IMR-90 (cell line): ENCODE results near the gene LYVE1. TPM values are rescaled to one million over a fixed set of nuclear protein-coding genes. Genes with fewer than 3 reads are reported as not detected.
A peak's percentile ranks its signal among the peaks of the same experiment; 100 is the strongest.

Experiments used
- ATAC-seq: fragments of 200-7000 bp; cut with Tn5 transposase; 2 replicates; pipeline ENCODE4 v1.9.1; 2020; ENCODE audit warnings: low read depth, mild to moderate bottlenecking, moderate library complexity
- Bru-seq: library from RNA; stranded (reverse); fragments of 400-500 nt; gene quantifications from one replicate; lab custom pipeline; 2021; lab: Mats Ljungman, UMichigan
- BruChase-seq, 2 experiments: library from RNA; stranded (reverse); fragments of 400-500 nt; gene quantifications; one replicate each; lab custom pipeline; 2021; lab: Mats Ljungman, UMichigan
- BruUV-seq: library from RNA; stranded (reverse); fragments of 400-500 nt; replicated peaks from 2 replicates; lab custom pipeline; 2021; lab: Mats Ljungman, UMichigan
- CTCF ChIA-PET: fragments of 300-600 bp; formaldehyde crosslinking; extraction: SDS; loops from one replicate; lab custom pipeline; 2021; ENCODE audit warnings: antibody characterized with exemption; lab: Yijun Ruan, JAX
- POLR2A ChIA-PET: fragments of 300-600 bp; sonication (Branson Sonifier 250); formaldehyde crosslinking; loops from one replicate; lab custom pipeline; 2022; ENCODE audit warnings: antibody characterized with exemption; ENCODE audit not compliant: unreplicated experiment; lab: Charles Lee
- DNase-seq: peaks from one replicate; pipeline ENCODE4 v3.0.0; 2013
- H2AFZ ChIP-seq: replicated peaks from 2 replicates; pipeline ENCODE3; 2013; ENCODE audit warnings: low read length, mild to moderate bottlenecking; ENCODE audit not compliant: poor library complexity
- H2AK5ac ChIP-seq: 2 replicates; pipeline ENCODE4 v1.6.1; 2013; ENCODE audit warnings: low read depth, low read length, inconsistent platforms
- H2AK9ac ChIP-seq: replicated peaks from 2 replicates; pipeline ENCODE3; 2013; ENCODE audit warnings: mild to moderate bottlenecking, low read depth, low read length, moderate library complexity; ENCODE audit not compliant: poor library complexity
- H2BK120ac ChIP-seq: 2 replicates; pipeline ENCODE4 v1.6.1; 2013; ENCODE audit warnings: low read depth, low read length, inconsistent platforms
- H2BK15ac ChIP-seq: 3 replicates; pipeline ENCODE4 v1.6.1; 2013; ENCODE audit warnings: low read depth, low read length, inconsistent platforms
- H2BK20ac ChIP-seq: 2 replicates; pipeline ENCODE4 v1.6.1; 2013; ENCODE audit warnings: low read depth, mild to moderate bottlenecking, inconsistent platforms, low read length, moderate library complexity
- H2BK5ac ChIP-seq: 2 replicates; pipeline ENCODE4 v1.6.1; 2013; ENCODE audit warnings: mild to moderate bottlenecking, low read depth, low read length, inconsistent platforms; ENCODE audit not compliant: poor library complexity, severe bottlenecking
- H3K14ac ChIP-seq: replicated peaks from 2 replicates; pipeline ENCODE4 v1.6.1; 2013; ENCODE audit warnings: low read depth, low read length, inconsistent platforms
- H3K18ac ChIP-seq: 2 replicates; pipeline ENCODE4 v1.6.1; 2013; ENCODE audit warnings: low read depth, low read length, control low read depth
- H3K23ac ChIP-seq: 2 replicates; pipeline ENCODE4 v1.6.1; 2013; ENCODE audit warnings: low read depth, low read length, inconsistent platforms
- H3K27ac ChIP-seq: 2 replicates; pipeline ENCODE4 v1.5.1; 2013; ENCODE audit warnings: mild to moderate bottlenecking, control low read depth, low read length; ENCODE audit not compliant: insufficient read depth
- H3K27me3 ChIP-seq: 2 replicates; pipeline ENCODE4 v1.6.1; 2013; ENCODE audit warnings: low read length; ENCODE audit not compliant: control insufficient read depth, insufficient read depth
- H3K36me3 ChIP-seq: 2 replicates; pipeline ENCODE4 v1.6.1; 2013; ENCODE audit warnings: low read length, mixed read lengths; ENCODE audit not compliant: control insufficient read depth, insufficient read depth
- H3K4ac ChIP-seq: 2 replicates; pipeline ENCODE4 v1.6.1; 2013; ENCODE audit warnings: low read depth, low read length, inconsistent platforms
- H3K4me1 ChIP-seq: 2 replicates; pipeline ENCODE4 v1.6.1; 2013; ENCODE audit warnings: low read length, mixed read lengths; ENCODE audit not compliant: control insufficient read depth, insufficient read depth
- H3K4me2 ChIP-seq: 2 replicates; pipeline ENCODE4 v1.6.1; 2013; ENCODE audit warnings: low read depth, mild to moderate bottlenecking, control low read depth, low read length, moderate library complexity
- H3K4me3 ChIP-seq: 2 replicates; pipeline ENCODE4 v1.5.1; 2013; ENCODE audit warnings: low read depth, mild to moderate bottlenecking, control low read depth, low read length, moderate library complexity; ENCODE audit not compliant: insufficient read depth
- H3K56ac ChIP-seq: 2 replicates; pipeline ENCODE4 v1.6.1; 2013; ENCODE audit warnings: low read length, inconsistent platforms; ENCODE audit not compliant: insufficient read depth; ENCODE audit errors: extremely low read depth
- H3K79me1 ChIP-seq, 2 experiments: 2 replicates each; pipeline ENCODE4 v1.6.1; 2013; ENCODE audit warnings: low read length in 2 of 2, inconsistent platforms in 1 of 2, low read depth in 1 of 2
- H3K9ac ChIP-seq: 2 replicates; pipeline ENCODE4 v1.6.1; 2013; ENCODE audit warnings: low read depth, low read length, control low read depth
- H3K9me1 ChIP-seq: 2 replicates; pipeline ENCODE4 v1.6.1; 2013; ENCODE audit warnings: low read length, inconsistent platforms; ENCODE audit not compliant: insufficient read depth
- H3K9me3 ChIP-seq: 2 replicates; pipeline ENCODE4 v1.6.1; 2013; ENCODE audit warnings: low read length; ENCODE audit not compliant: control insufficient read depth, insufficient read depth
- H4K20me1 ChIP-seq: 2 replicates; pipeline ENCODE4 v1.6.1; 2013; ENCODE audit warnings: low read length, inconsistent platforms; ENCODE audit not compliant: insufficient read depth
- H4K5ac ChIP-seq: 2 replicates; pipeline ENCODE4 v1.6.1; 2013; ENCODE audit warnings: mild to moderate bottlenecking, low read depth, low read length, control low read depth
- H4K8ac ChIP-seq, 2 experiments: 2 replicates each; pipeline ENCODE4 v1.6.1; 2013; ENCODE audit warnings: low read depth in 2 of 2, low read length in 2 of 2, control low read depth in 1 of 2, inconsistent platforms in 1 of 2
- H4K91ac ChIP-seq: 2 replicates; pipeline ENCODE4 v1.6.1; 2013; ENCODE audit warnings: low read depth, low read length, inconsistent platforms; ENCODE audit not compliant: insufficient read depth
- BHLHE40 ChIP-seq: fragments of 150-350 bp; IDR thresholded peaks from 2 replicates; pipeline ENCODE4 v1.6.1; 2016; ENCODE audit warnings: mild to moderate bottlenecking, low read depth, low read length
- CEBPB ChIP-seq: IDR thresholded peaks from 2 replicates; pipeline ENCODE4 v1.6.1; 2012; ENCODE audit warnings: low read depth, low read length, improper control_type of control experiment
- ELK1 ChIP-seq: fragments of 150-350 bp; IDR thresholded peaks from 2 replicates; pipeline ENCODE4 v1.6.1; 2016; ENCODE audit warnings: low read depth, mild to moderate bottlenecking, low read length, moderate library complexity, borderline replicate concordance
- FOS ChIP-seq: fragments of 150-350 bp; IDR thresholded peaks from 2 replicates; pipeline ENCODE4 v1.6.1; 2016; ENCODE audit warnings: low read depth, low read length
- MAZ ChIP-seq: IDR thresholded peaks from 2 replicates; pipeline ENCODE4 v1.6.1; 2012; ENCODE audit warnings: low read depth, mild to moderate bottlenecking, low read length, improper control_type of control experiment, moderate library complexity, borderline replicate concordance
- MXI1 ChIP-seq: IDR thresholded peaks from 2 replicates; pipeline ENCODE4 v1.6.1; 2012; ENCODE audit warnings: low read depth, mild to moderate bottlenecking, low read length, moderate library complexity, borderline replicate concordance
- POLR2A ChIP-seq: IDR thresholded peaks from 2 replicates; pipeline ENCODE4 v1.6.1; 2012; ENCODE audit warnings: mild to moderate bottlenecking, low read depth, low read length
- RFX5 ChIP-seq: IDR thresholded peaks from 2 replicates; pipeline ENCODE4 v1.8.0; 2012; ENCODE audit warnings: low read depth, mild to moderate bottlenecking, low read length, moderate library complexity
- WGBS, 2 experiments: methylation state at CpG; one replicate each; pipeline versions ENCODE4 v1.1.5 to v1.1.7; 2013; ENCODE audit warnings: missing lambda C conversion rate in 2 of 2; ENCODE audit not compliant: insufficient read length in 1 of 2; ENCODE audit errors: extremely low coverage in 2 of 2; 5-methylcytosine and 5-hydroxymethylcytosine counted together
- dilution Hi-C: fragments of 300-500 bp; cut with HindIII; formaldehyde crosslinking; loops from one replicate; pipeline ENCODE4 v1.14.3; 2018; ENCODE audit warnings: low sequenced_read_pairs; ENCODE audit not compliant: unreplicated experiment
- in situ Hi-C: fragments of 300-500 bp; cut with MboI; formaldehyde crosslinking; loops from 3 replicates; pipeline ENCODE4 v1.14.3; 2019; ENCODE audit warnings: low sequenced_read_pairs, inconsistent platforms, mixed read lengths
- intact Hi-C: fragments of 100-400 bp; cut with micrococcal nuclease; formaldehyde crosslinking; loops from 2 replicates; pipeline ENCODE4 v1.10.0; 2022
- long read RNA-seq: library from polyadenylated mRNA; unstranded; transcript quantifications from one replicate; pipeline ENCODE4 v2.0.0, GENCODE V29; 2021; ENCODE audit not compliant: unreplicated experiment
- polyA plus RNA-seq, 3 experiments: library from polyadenylated mRNA; depleted of rRNA; stranded (reverse); fragments of >200 nt; gene quantifications; 2 replicates each; pipeline ENCODE4 v1.2.3, GENCODE V29; 2012; ENCODE audit warnings: low replicate concordance in 1 of 3
- total RNA-seq: library from RNA; depleted of rRNA; stranded (reverse); fragments of >200 nt; gene quantifications from 2 replicates; pipeline ENCODE4 v1.2.3, GENCODE V29; 2012; rRNA removed

The LYVE1 gene
- total RNA-seq, result not detected in 2 replicates
- not detected in 2 replicates for polyA plus RNA-seq (2012; rRNA removed)
- not detected in 2 replicates for polyA plus RNA-seq (2012; cell fraction: cytosol; rRNA removed)
- polyA plus RNA-seq (2012; cell fraction: nucleus; rRNA removed; ENCODE audit: low replicate concordance), result 0.04 and 0.32 TPM in 2 replicates
- Bru-seq, nascent RNA, result percentile 32 among the genes with signal in this experiment
- BruChase-seq, experiment 1, labeled RNA remaining after a 6-hour chase, result percentile 24 among the genes with signal in this experiment
- percentile 39 among the genes with signal in this experiment for BruChase-seq, experiment 2, labeled RNA remaining after a 2-hour chase
- long read RNA-seq, partial matches to known transcripts, result 0 of 23 reads
- long read RNA-seq, other reads (novel, unspliced or antisense), result 23 of 23 reads

- Histone ChIP-seq H4K8ac (peak within 1 kb of the TSS in 1 of 2 experiments; percentile 46; a peak in 1 of 4 replicates), H2BK5ac (no peak within 1 kb of the TSS), H2BK20ac (no peak within 1 kb of the TSS), H3K27ac (no peak within 1 kb of the TSS), H4K5ac (no peak within 1 kb of the TSS), H2AFZ (no peak within 1 kb of the TSS), H3K56ac (no peak within 1 kb of the TSS), H3K14ac (peak within 1 kb of the TSS; percentile 40; the same call in 1 of the 2 replicates), H2AK5ac (peak within 1 kb of the TSS; percentile 62; the same call in 1 of the 2 replicates), H3K4ac (no peak within 1 kb of the TSS; the same call in 1 of the 2 replicates), H3K4me1 (peaks cover 4% of the 10 kb centered on the region), H3K36me3 (peaks cover 6% of the 10 kb centered on the region; the same call in 1 of the 2 replicates), H3K4me3 (no peak within 1 kb of the TSS), H3K4me2 (no peak within 1 kb of the TSS), H4K91ac (no peak within 1 kb of the TSS; the same call in 1 of the 2 replicates), H3K79me1 (no peaks in the 10 kb centered on the region), H3K9me1 (peaks cover 3% of the 10 kb centered on the region; the same call in 1 of the 2 replicates), H3K23ac (no peak within 1 kb of the TSS), H2BK15ac (peak within 1 kb of the TSS; percentile 71; the same call in 1 of the 3 replicates), H4K20me1 (no peaks in the 10 kb centered on the region), H2AK9ac (no peak within 1 kb of the TSS), H2BK120ac (no peak within 1 kb of the TSS), H3K18ac (no peak within 1 kb of the TSS), H3K27me3 (no peaks in the 10 kb centered on the region), H3K9me3 (no peaks in the 10 kb centered on the region), H3K9ac (no peak within 1 kb of the TSS)
- ChIA-PET POLR2A (no interaction called here), CTCF (interaction anchor here (0.9 kb wide), 1 partner anchor 12 kb away, joined by 3 read pairs; no protein-coding TSS in a partner anchor)
- dilution Hi-C loops, result no loop called here
- BruUV-seq, result no TSS peak
- TF ChIP-seq POLR2A (no peak), BHLHE40 (no peak), RFX5 (no peak), MXI1 (no peak), CEBPB (no peak), FOS (no peak), MAZ (no peak), ELK1 (no peak)
- ATAC-seq (no peak), DNase-seq (no peak)
- intact Hi-C loops, result no loop called here
- in situ Hi-C loops, result no loop called here
- no CpG with 5 or more reads among the region's 7 CpGs for WGBS, 2 experiments
These were observed at the start of gene LYVE1 for GRCh38 chr11:10568486-10568941. Gene LYVE1 (minus strand): TSS chr11:10568665. CDS start chr11:10568532, 133 bp downstream.
